Peyer's patch (tissue), 4 donors: ENCODE measurements around the gene EIF4E1B.

ENCODE experiments used
- CTCF ChIP-seq, 6 experiments: fragments of 450-650 bp in 4 of 6; fragments of 200-600 bp in 2 of 6; sonication (generic) in 1 of 6; IDR thresholded peaks; one replicate each; pipeline ENCODE4 v1.5.1; 2017 to 2019; ENCODE audit warnings: antibody characterized with exemption in 6 of 6, mild to moderate bottlenecking in 3 of 6, moderate library complexity in 1 of 6
- POLR2A ChIP-seq, 2 donors: fragments of 450-650 bp; IDR thresholded peaks; one replicate each; pipeline ENCODE4 v1.5.1; 2017; ENCODE audit warnings: antibody characterized with exemption in 2 of 2, mild to moderate bottlenecking in 2 of 2, moderate library complexity in 2 of 2

GRCh38 chr5:176659512-176659839, 29.0 kb downstream of the EIF4E1B start:
- TF ChIP-seq CTCF (IDR thresholded peaks at IDR 0.05) (no peak), POLR2A (IDR thresholded peaks at IDR 0.05) (no peak)
